K562 (cell line): ENCODE data around the gene PRKCSH.
"Not testable (repeated sequence)": the region's sequence is repeated elsewhere in the genome, so short reads cannot be mapped to it uniquely, and the experiment has no call there.

ENCODE experiments used
- BHLHE40 ChIP-seq: IDR thresholded peaks from 2 replicates; pipeline ENCODE4 v1.6.1; 2011; ENCODE audit warnings: low read length, improper control_type of control experiment
- EGR1 ChIP-seq: fragments of 450-650 bp; conservative IDR thresholded peaks from 2 replicates; pipeline ENCODE4 v1.6.1; 2017; ENCODE audit warnings: mild to moderate bottlenecking
- FOXA1 ChIP-seq: fragments of 450-650 bp; IDR thresholded peaks from 2 replicates; pipeline ENCODE4 v1.6.1; 2016; ENCODE audit warnings: mild to moderate bottlenecking, borderline replicate concordance
- HDAC3 ChIP-seq: fragments of 450-650 bp; IDR thresholded peaks from 2 replicates; pipeline ENCODE4 v1.6.1; 2018; ENCODE audit warnings: borderline replicate concordance, mild to moderate bottlenecking, moderate library complexity; ENCODE audit not compliant: partially characterized antibody
- HIVEP1 ChIP-seq: fragments of 250-450 bp; sonication (Bioruptor Pico); IDR thresholded peaks from 2 replicates; pipeline ENCODE4 v1.4.0; 2020; ENCODE audit warnings: mild to moderate bottlenecking
- MBD2 ChIP-seq: sonication (generic); IDR thresholded peaks from 2 replicates; pipeline ENCODE4 v1.6.1; 2016; ENCODE audit warnings: low read depth, borderline replicate concordance
- POLR2AphosphoS5 ChIP-seq: IDR thresholded peaks from 2 replicates; pipeline ENCODE4 v1.6.1; 2011; ENCODE audit warnings: mild to moderate bottlenecking, low read depth, low read length, moderate library complexity; ENCODE audit not compliant: control insufficient read depth, insufficient read depth
- RAD51 ChIP-seq: fragments of 450-650 bp; IDR thresholded peaks from 2 replicates; pipeline ENCODE4 v1.7.1; 2016; ENCODE audit warnings: low read depth, mild to moderate bottlenecking, borderline replicate concordance
- TGIF2 ChIP-seq: sonication (generic); formaldehyde crosslinking; IDR thresholded peaks from 2 replicates; pipeline ENCODE4 v1.8.1; 2022; ENCODE audit warnings: mild to moderate bottlenecking, missing genetic modification reagents, moderate library complexity
- ZNF77 ChIP-seq: fragments of 250-450 bp; sonication (Bioruptor Pico); IDR thresholded peaks from 2 replicates; pipeline ENCODE4 v1.5.0; 2020
- TF ChIP-seq, protein P1 (sequence below): fragments of 200-600 bp; sonication (generic); IDR thresholded peaks from one replicate; pipeline ENCODE4 v1.6.1; 2012; ENCODE audit warnings: mild to moderate bottlenecking, low read depth, low read length, inconsistent platforms
- TF ChIP-seq, protein P2 (sequence below): fragments of 250-450 bp; sonication (Bioruptor Pico); IDR thresholded peaks from 2 replicates; pipeline ENCODE4 v1.5.0; 2022; ENCODE audit warnings: mild to moderate bottlenecking
- TF ChIP-seq, protein P3 (sequence below): sonication (generic); formaldehyde crosslinking; IDR thresholded peaks from 2 replicates; pipeline ENCODE4 v1.8.1; 2022; ENCODE audit warnings: missing genetic modification reagents

DNA sequence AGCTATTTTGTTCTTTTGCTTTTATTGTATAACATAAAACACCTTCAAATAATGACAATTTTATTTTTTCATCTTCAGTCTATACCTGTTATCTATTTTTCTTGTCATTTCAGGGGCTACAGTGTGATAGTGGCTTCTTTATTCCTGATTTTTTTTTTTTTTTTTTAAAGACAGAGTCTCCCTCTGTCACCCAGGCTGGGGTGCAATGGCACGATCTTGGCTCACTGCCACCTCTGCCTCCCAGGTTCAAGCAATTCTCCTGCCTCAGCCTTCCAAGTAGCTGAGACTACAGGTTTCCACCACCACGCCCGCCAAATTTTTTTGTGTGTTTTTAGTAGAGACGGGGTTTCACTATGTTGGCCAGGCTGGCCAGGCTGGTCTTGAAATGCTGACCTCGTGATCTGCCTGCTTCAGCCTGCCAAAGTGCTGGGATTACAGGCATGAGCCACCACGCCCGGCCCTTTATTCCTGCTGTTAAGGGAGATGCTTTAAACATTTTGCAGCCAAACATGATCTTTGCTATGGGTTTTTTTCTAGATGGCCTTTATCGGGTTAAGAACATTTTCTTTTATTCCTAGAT lies 32.9 kb downstream of the PRKCSH start:
- TF ChIP-seq, protein P1, sequence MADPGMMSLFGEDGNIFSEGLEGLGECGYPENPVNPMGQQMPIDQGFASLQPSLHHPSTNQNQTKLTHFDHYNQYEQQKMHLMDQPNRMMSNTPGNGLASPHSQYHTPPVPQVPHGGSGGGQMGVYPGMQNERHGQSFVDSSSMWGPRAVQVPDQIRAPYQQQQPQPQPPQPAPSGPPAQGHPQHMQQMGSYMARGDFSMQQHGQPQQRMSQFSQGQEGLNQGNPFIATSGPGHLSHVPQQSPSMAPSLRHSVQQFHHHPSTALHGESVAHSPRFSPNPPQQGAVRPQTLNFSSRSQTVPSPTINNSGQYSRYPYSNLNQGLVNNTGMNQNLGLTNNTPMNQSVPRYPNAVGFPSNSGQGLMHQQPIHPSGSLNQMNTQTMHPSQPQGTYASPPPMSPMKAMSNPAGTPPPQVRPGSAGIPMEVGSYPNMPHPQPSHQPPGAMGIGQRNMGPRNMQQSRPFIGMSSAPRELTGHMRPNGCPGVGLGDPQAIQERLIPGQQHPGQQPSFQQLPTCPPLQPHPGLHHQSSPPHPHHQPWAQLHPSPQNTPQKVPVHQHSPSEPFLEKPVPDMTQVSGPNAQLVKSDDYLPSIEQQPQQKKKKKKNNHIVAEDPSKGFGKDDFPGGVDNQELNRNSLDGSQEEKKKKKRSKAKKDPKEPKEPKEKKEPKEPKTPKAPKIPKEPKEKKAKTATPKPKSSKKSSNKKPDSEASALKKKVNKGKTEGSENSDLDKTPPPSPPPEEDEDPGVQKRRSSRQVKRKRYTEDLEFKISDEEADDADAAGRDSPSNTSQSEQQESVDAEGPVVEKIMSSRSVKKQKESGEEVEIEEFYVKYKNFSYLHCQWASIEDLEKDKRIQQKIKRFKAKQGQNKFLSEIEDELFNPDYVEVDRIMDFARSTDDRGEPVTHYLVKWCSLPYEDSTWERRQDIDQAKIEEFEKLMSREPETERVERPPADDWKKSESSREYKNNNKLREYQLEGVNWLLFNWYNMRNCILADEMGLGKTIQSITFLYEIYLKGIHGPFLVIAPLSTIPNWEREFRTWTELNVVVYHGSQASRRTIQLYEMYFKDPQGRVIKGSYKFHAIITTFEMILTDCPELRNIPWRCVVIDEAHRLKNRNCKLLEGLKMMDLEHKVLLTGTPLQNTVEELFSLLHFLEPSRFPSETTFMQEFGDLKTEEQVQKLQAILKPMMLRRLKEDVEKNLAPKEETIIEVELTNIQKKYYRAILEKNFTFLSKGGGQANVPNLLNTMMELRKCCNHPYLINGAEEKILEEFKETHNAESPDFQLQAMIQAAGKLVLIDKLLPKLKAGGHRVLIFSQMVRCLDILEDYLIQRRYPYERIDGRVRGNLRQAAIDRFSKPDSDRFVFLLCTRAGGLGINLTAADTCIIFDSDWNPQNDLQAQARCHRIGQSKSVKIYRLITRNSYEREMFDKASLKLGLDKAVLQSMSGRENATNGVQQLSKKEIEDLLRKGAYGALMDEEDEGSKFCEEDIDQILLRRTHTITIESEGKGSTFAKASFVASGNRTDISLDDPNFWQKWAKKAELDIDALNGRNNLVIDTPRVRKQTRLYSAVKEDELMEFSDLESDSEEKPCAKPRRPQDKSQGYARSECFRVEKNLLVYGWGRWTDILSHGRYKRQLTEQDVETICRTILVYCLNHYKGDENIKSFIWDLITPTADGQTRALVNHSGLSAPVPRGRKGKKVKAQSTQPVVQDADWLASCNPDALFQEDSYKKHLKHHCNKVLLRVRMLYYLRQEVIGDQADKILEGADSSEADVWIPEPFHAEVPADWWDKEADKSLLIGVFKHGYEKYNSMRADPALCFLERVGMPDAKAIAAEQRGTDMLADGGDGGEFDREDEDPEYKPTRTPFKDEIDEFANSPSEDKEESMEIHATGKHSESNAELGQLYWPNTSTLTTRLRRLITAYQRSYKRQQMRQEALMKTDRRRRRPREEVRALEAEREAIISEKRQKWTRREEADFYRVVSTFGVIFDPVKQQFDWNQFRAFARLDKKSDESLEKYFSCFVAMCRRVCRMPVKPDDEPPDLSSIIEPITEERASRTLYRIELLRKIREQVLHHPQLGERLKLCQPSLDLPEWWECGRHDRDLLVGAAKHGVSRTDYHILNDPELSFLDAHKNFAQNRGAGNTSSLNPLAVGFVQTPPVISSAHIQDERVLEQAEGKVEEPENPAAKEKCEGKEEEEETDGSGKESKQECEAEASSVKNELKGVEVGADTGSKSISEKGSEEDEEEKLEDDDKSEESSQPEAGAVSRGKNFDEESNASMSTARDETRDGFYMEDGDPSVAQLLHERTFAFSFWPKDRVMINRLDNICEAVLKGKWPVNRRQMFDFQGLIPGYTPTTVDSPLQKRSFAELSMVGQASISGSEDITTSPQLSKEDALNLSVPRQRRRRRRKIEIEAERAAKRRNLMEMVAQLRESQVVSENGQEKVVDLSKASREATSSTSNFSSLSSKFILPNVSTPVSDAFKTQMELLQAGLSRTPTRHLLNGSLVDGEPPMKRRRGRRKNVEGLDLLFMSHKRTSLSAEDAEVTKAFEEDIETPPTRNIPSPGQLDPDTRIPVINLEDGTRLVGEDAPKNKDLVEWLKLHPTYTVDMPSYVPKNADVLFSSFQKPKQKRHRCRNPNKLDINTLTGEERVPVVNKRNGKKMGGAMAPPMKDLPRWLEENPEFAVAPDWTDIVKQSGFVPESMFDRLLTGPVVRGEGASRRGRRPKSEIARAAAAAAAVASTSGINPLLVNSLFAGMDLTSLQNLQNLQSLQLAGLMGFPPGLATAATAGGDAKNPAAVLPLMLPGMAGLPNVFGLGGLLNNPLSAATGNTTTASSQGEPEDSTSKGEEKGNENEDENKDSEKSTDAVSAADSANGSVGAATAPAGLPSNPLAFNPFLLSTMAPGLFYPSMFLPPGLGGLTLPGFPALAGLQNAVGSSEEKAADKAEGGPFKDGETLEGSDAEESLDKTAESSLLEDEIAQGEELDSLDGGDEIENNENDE: not testable (repeated sequence)
- TF ChIP-seq, protein P2, sequence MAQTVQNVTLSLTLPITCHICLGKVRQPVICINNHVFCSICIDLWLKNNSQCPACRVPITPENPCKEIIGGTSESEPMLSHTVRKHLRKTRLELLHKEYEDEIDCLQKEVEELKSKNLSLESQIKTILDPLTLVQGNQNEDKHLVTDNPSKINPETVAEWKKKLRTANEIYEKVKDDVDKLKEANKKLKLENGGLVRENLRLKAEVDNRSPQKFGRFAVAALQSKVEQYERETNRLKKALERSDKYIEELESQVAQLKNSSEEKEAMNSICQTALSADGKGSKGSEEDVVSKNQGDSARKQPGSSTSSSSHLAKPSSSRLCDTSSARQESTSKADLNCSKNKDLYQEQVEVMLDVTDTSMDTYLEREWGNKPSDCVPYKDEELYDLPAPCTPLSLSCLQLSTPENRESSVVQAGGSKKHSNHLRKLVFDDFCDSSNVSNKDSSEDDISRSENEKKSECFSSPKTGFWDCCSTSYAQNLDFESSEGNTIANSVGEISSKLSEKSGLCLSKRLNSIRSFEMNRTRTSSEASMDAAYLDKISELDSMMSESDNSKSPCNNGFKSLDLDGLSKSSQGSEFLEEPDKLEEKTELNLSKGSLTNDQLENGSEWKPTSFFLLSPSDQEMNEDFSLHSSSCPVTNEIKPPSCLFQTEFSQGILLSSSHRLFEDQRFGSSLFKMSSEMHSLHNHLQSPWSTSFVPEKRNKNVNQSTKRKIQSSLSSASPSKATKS (CRISPR knock-in tag): not testable (repeated sequence)
- not testable (repeated sequence) for TF ChIP-seq MBD2; BHLHE40; ZNF77 (CRISPR knock-in tag); EGR1; FOXA1; HDAC3; POLR2AphosphoS5; HIVEP1 (CRISPR knock-in tag); TGIF2 (CRISPR knock-in tag); RAD51
- TF ChIP-seq, protein P3, sequence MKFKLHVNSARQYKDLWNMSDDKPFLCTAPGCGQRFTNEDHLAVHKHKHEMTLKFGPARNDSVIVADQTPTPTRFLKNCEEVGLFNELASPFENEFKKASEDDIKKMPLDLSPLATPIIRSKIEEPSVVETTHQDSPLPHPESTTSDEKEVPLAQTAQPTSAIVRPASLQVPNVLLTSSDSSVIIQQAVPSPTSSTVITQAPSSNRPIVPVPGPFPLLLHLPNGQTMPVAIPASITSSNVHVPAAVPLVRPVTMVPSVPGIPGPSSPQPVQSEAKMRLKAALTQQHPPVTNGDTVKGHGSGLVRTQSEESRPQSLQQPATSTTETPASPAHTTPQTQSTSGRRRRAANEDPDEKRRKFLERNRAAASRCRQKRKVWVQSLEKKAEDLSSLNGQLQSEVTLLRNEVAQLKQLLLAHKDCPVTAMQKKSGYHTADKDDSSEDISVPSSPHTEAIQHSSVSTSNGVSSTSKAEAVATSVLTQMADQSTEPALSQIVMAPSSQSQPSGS (CRISPR knock-in tag): not testable (repeated sequence)
